ENCODE results near the gene KLK3.

- TF ChIP-seq, protein P1, sequence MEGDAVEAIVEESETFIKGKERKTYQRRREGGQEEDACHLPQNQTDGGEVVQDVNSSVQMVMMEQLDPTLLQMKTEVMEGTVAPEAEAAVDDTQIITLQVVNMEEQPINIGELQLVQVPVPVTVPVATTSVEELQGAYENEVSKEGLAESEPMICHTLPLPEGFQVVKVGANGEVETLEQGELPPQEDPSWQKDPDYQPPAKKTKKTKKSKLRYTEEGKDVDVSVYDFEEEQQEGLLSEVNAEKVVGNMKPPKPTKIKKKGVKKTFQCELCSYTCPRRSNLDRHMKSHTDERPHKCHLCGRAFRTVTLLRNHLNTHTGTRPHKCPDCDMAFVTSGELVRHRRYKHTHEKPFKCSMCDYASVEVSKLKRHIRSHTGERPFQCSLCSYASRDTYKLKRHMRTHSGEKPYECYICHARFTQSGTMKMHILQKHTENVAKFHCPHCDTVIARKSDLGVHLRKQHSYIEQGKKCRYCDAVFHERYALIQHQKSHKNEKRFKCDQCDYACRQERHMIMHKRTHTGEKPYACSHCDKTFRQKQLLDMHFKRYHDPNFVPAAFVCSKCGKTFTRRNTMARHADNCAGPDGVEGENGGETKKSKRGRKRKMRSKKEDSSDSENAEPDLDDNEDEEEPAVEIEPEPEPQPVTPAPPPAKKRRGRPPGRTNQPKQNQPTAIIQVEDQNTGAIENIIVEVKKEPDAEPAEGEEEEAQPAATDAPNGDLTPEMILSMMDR (IDR thresholded peaks at IDR 0.05; ENCODE audit: low read length), result peak; percentile 62
- no peak for TF ChIP-seq EZH2 (IDR thresholded peaks at IDR 0.05; ENCODE audit: borderline replicate concordance, low read length)
Observed at GRCh38 chr19:50906217-50906616, 51.5 kb downstream of the KLK3 start.
